Activated naive CD4-positive, alpha-beta T cell treated with anti-CD3 and anti-CD28 coated beads, Interleukin-2, amount 50 U/mL, for 72 hours (primary cell): ENCODE measurements around the gene ANAPC16. TPM values are rescaled to one million over a fixed set of nuclear protein-coding genes. Genes with fewer than 3 reads are reported as not detected.
"Not testable (repeated sequence)": the region's sequence is repeated elsewhere in the genome, so short reads cannot be mapped to it uniquely, and the experiment has no call there.

Experiments
- ATAC-seq, 2 donors: fragments of 150-1000 bp; cut with Tn5 transposase; 2 replicates each; pipeline ENCODE4 v1.10.0; 2021; ENCODE audit warnings: mild to moderate bottlenecking in 2 of 2, moderate library complexity in 2 of 2
- DNase-seq, 2 donors: peaks; one replicate each; pipeline ENCODE4 v3.0.0; 2021 to 2022; ENCODE audit warnings: low spot score in 2 of 2
- H3K27ac Mint-ChIP-seq, 2 donors: one replicate each; pipeline ENCODE4 v1.8.0; 2022; ENCODE audit warnings: mild to moderate bottlenecking in 2 of 2, mixed read lengths in 2 of 2
- H3K36me3 Mint-ChIP-seq, 2 donors: one replicate each; pipeline ENCODE4 v1.8.0; 2022; ENCODE audit warnings: mixed read lengths in 2 of 2
- H3K9me3 Mint-ChIP-seq, 2 donors: one replicate each; pipeline ENCODE4 v1.8.0; 2022; ENCODE audit warnings: mixed read lengths in 2 of 2
- total RNA-seq, 2 donors: library from RNA; stranded (reverse); gene quantifications; one replicate each; pipeline ENCODE4 v1.2.3, GENCODE V29; 2022

Gene ANAPC16
- total RNA-seq, 2 donors from 2014 or later: 88.2 to 107 TPM

DNA sequence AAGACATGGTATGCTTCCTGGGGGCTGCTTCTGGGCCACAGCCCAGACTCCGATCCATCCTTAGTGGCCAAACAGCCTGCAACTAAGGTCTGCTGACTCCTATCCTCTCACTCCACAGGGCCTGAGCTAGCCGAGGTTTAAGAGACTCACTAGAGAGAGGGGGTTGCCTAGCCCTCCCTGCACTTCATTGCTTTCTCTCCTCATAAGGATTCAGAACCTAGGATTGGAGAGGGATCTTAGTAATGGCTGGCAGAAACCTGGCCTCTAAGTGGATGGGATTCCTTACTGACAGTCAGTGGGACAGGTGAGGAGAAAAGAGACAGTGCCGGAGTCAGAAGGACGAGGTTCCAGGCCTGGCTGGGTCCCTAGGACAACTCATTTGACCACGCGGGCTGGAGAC lies 49.7 kb downstream of the ANAPC16 start:
- H3K27ac Mint-ChIP-seq: no peak overlapping the region
- no peaks in the 10 kb centered on the region for H3K36me3 Mint-ChIP-seq
- DNase-seq: no peak
- H3K9me3 Mint-ChIP-seq: no peaks in the 10 kb centered on the region
- no peak for ATAC-seq

- ATAC-seq (no peak), DNase-seq (no peak)
- Mint-ChIP-seq H3K36me3 (no peaks in the 10 kb centered on the region), H3K9me3 (no peaks in the 10 kb centered on the region), H3K27ac (no peak overlapping the region)
Observed at GRCh38 chr10:72265990-72266865, 50.4 kb downstream of the ANAPC16 start.

- Mint-ChIP-seq H3K9me3 (no peaks in the 10 kb centered on the region), H3K36me3 (peaks cover 0 to 6% of the 10 kb centered on the region in 2 donors), H3K27ac (no peak overlapping the region)
- DNase-seq (no peak), ATAC-seq (no peak)
Observed at GRCh38 chr10:72267381-72267780, 51.6 kb downstream of the ANAPC16 start.

GRCh38 chr10:72267819-72268399 lies 52.1 kb downstream of the ANAPC16 start:
- Mint-ChIP-seq H3K9me3 (no peaks in the 10 kb centered on the region), H3K27ac (no peak overlapping the region), H3K36me3 (peaks cover 0 to 9% of the 10 kb centered on the region in 2 donors)
- ATAC-seq (no peak), DNase-seq (no peak)

DNA sequence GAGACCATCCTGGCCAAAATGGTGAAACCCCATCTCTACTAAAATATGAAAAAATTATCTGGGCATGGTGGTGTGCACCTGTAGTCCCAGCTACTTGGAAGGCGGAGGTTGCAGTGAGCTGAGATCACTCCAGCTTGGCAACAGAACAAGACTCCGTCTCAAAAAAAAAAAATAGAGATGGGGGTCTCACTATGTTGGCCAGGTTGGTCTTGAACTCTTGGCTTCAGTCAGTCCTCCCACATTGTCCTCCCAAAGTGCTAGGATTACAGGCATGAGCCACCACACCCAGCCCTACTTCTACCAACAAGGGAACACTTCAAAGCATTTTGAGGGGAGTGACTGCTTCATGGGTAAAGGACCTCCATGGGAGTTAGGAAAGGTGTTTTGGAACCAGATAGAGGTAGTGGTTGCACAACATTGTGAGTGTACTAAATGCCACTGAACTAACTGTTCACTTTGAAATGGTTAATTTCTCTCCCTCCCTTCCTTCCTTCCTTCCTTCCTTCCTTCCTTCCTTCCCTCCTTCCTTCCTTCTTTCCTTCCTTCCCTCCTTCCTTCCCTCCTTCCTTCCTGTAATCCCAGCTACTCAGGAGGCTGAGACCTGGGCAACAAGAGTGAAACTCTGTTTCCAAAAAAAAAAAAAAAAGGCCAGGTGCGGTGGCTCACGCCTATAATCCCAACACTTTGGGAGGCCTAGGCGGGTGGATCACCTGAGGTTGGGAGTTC lies 52.8 kb downstream of the ANAPC16 start:
- DNase-seq, H3K9me3 Mint-ChIP-seq, ATAC-seq, H3K27ac Mint-ChIP-seq: not testable (repeated sequence)
- H3K36me3 Mint-ChIP-seq: peaks cover 4 to 14% of the 10 kb centered on the region in 2 donors

DNA sequence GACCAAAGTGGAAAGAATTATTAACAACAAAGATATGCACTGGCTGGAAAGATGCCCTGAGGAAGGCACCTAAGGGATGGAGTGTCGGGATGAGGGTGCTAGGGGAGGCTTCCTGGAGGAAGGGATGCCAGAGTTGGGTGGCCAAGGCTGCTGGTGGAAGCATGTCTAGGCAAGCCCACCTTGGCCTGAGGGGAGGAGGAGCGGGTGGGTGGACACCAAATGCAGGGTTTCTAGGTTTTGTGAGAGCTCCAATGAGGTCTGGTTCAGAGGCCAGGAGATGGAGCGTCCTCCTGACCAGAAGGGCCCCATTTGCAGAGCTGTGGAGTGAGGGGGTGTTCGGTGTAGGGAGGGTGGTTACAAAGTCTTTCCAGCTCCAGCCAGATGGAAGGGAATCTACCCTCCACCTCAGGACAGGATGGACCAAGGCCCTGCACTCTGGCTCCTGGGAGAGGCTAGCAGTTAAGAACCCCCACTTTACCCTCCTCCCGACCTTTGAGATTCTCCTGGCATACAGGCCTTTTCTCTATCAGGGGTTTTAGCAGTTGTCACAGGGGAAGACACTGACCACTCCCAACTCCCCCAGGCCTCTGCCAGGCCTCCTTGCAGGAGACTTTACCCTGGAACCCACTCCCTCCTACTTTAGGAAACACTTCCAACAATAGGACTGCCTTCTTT lies 54.9 kb downstream of the ANAPC16 start:
- H3K9me3 Mint-ChIP-seq: no peaks in the 10 kb centered on the region
- no peak for ATAC-seq
- no peak for DNase-seq
- peaks cover 24 to 35% of the 10 kb centered on the region in 2 donors for H3K36me3 Mint-ChIP-seq
- H3K27ac Mint-ChIP-seq: peak overlapping the region in 1 of 2 donors; percentile 33

GRCh38 chr10:72272689-72273409 lies 57.0 kb downstream of the ANAPC16 start:
- Mint-ChIP-seq H3K27ac (peak overlapping the region; percentile 81 to 100), H3K9me3 (no peaks in the 10 kb centered on the region), H3K36me3 (peaks cover 42% of the 10 kb centered on the region in 2 donors)
- DNase-seq: peak; percentile 53 to 68
- ATAC-seq: no peak

DNA sequence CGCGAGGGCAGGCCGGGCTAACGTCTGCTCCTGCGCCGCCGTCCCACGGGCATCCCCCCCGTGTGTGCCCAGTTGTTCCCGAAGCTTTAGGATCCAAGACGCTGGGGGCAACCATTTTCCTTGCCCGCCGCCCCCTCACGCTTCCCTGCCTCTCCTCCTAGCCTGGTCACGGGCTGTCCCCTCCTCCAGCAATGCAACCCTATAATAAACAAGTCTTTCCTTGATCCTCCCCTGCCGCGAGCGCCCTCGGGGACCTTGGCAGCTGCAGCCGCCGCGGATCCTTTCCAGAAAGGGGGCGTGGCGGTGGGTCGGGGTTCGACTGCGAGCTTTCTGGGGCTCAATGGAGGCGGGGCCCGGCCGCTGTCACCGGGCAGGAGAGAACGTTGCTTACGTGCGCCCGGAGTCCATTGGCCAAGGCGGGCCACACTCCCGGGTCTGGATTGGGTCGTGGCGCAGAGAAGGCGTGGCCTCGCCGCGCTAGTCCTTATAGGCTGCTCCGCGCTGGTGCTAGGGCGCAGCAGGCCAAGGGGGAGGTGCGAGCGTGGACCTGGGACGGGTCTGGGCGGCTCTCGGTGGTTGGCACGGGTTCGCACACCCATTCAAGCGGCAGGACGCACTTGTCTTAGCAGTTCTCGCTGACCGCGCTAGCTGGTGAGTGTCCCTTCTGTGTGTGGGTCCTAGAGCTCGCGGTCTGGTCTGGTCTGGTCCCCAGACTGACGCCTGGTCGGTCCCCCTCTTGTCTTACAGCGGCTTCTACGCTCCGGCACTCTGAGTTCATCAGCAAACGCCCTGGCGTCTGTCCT lies 57.8 kb downstream of the ANAPC16 start, which contains the start of gene DDIT4:
TSS of gene DDIT4 (plus strand) at position 515 of the 803 bp plus-strand sequence. CDS start 293 bp downstream, outside the sequence.
- ATAC-seq (peak; percentile 87), DNase-seq (peak; percentile 98 to 99)
- Mint-ChIP-seq H3K27ac (peak within 1 kb of the TSS; percentile 98 to 100), H3K9me3 (no peaks in the 10 kb centered on the region), H3K36me3 (peaks cover 42 to 50% of the 10 kb centered on the region in 2 donors)

GRCh38 chr10:72274213-72274729 lies 58.5 kb downstream of the ANAPC16 start:
- Mint-ChIP-seq H3K36me3 (peaks cover 42 to 50% of the 10 kb centered on the region in 2 donors), H3K9me3 (no peaks in the 10 kb centered on the region), H3K27ac (peak overlapping the region; percentile 98 to 100)
- ATAC-seq (peak; percentile 1 to 6), DNase-seq (peak in 1 of 2 donors; percentile 83)

GRCh38 chr10:72274730-72275350 lies 59.0 kb downstream of the ANAPC16 start:
- Mint-ChIP-seq H3K27ac (peak overlapping the region; percentile 98 to 100), H3K9me3 (no peaks in the 10 kb centered on the region), H3K36me3 (peaks cover 42 to 50% of the 10 kb centered on the region in 2 donors)
- DNase-seq (peak in 1 of 2 donors; percentile 66), ATAC-seq (peak in 1 of 2 donors; percentile 4)

DNA sequence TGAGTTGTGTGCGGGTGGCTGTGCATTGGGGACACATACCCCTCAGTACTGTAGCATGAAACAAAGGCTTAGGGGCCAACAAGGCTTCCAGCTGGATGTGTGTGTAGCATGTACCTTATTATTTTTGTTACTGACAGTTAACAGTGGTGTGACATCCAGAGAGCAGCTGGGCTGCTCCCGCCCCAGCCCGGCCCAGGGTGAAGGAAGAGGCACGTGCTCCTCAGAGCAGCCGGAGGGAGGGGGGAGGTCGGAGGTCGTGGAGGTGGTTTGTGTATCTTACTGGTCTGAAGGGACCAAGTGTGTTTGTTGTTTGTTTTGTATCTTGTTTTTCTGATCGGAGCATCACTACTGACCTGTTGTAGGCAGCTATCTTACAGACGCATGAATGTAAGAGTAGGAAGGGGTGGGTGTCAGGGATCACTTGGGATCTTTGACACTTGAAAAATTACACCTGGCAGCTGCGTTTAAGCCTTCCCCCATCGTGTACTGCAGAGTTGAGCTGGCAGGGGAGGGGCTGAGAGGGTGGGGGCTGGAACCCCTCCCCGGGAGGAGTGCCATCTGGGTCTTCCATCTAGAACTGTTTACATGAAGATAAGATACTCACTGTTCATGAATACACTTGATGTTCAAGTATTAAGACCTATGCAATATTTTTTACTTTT lies 59.7 kb downstream of the ANAPC16 start:
- ATAC-seq (no peak), DNase-seq (peak in 1 of 2 donors; percentile 17)
- peaks cover 42 to 50% of the 10 kb centered on the region in 2 donors for H3K36me3 Mint-ChIP-seq
- H3K27ac Mint-ChIP-seq: peak overlapping the region; percentile 98 to 100
- no peaks in the 10 kb centered on the region for H3K9me3 Mint-ChIP-seq

- ATAC-seq (peak; percentile 13 to 15), DNase-seq (peak; percentile 44 to 65)
- no peaks in the 10 kb centered on the region for H3K9me3 Mint-ChIP-seq
- peak overlapping the region; percentile 98 to 100 for H3K27ac Mint-ChIP-seq
- peaks cover 42 to 50% of the 10 kb centered on the region in 2 donors for H3K36me3 Mint-ChIP-seq
Observed at GRCh38 chr10:72276013-72276387, 60.2 kb downstream of the ANAPC16 start.

- Mint-ChIP-seq H3K27ac (peak overlapping the region; percentile 98 to 100), H3K36me3 (peaks cover 42 to 50% of the 10 kb centered on the region in 2 donors), H3K9me3 (no peaks in the 10 kb centered on the region)
- DNase-seq: peak; percentile 42 to 60
- peak in 1 of 2 donors; percentile 3 for ATAC-seq
Observed at GRCh38 chr10:72276421-72277339, 60.9 kb downstream of the ANAPC16 start.
